Thyroid gland (tissue), 4 donors: ENCODE results near the gene SGIP1. TPM values are rescaled to one million over a fixed set of nuclear protein-coding genes. Genes with fewer than 3 reads are reported as not detected.

Experiments
- DNase-seq, 2 donors: peaks; one replicate each; pipeline ENCODE4 v3.0.0-alpha.2; 2019
- H3K27ac ChIP-seq, 3 donors: fragments of 200-600 bp; sonication (generic); 1 replicate in 2 of 3; 2 replicates in 1 of 3; pipeline ENCODE4 v1.5.1; 2016 to 2019; ENCODE audit warnings: mild to moderate bottlenecking in 1 of 3, moderate library complexity in 1 of 3
- H3K27me3 ChIP-seq: fragments of 200-600 bp; sonication (generic); one replicate; pipeline ENCODE4 v1.5.1; 2019
- H3K36me3 ChIP-seq, 2 donors: fragments of 200-600 bp; sonication (generic); one replicate each; pipeline ENCODE4 v1.5.1; 2016 to 2019
- H3K4me1 ChIP-seq, 2 donors: fragments of 200-600 bp; sonication (generic); one replicate each; pipeline ENCODE4 v1.5.1; 2017 to 2019
- H3K4me3 ChIP-seq, 3 donors: fragments of 200-600 bp; sonication (generic); replicated peaks in 1 of 3; 1 replicate in 2 of 3; 2 replicates in 1 of 3; pipeline ENCODE4 v1.5.1; 2016; ENCODE audit warnings: mild to moderate bottlenecking in 1 of 3
- H3K9me3 ChIP-seq: fragments of 200-600 bp; sonication (generic); one replicate; pipeline ENCODE4 v1.5.1; 2017
- CTCF ChIP-seq, 6 experiments: fragments of 200-600 bp in 3 of 6; fragments of 450-650 bp in 3 of 6; sonication (generic) in 3 of 6; IDR thresholded peaks; one replicate each; pipeline ENCODE4 v1.5.1; 2016 to 2019; ENCODE audit warnings: antibody characterized with exemption in 6 of 6, mild to moderate bottlenecking in 2 of 6, inconsistent platforms in 1 of 6, moderate library complexity in 1 of 6
- POLR2A ChIP-seq, 2 donors: fragments of 450-650 bp; IDR thresholded peaks; one replicate each; pipeline ENCODE4 v1.6.1; 2017; ENCODE audit warnings: antibody characterized with exemption in 2 of 2, mild to moderate bottlenecking in 2 of 2, moderate library complexity in 1 of 2
- WGBS, 2 donors: methylation state at CpG; one replicate each; pipeline ENCODE4 v1.1.5; 2017; 5-methylcytosine and 5-hydroxymethylcytosine counted together
- intact Hi-C: fragments of 100-400 bp; cut with DNase I; formaldehyde crosslinking; loops from one replicate; pipeline ENCODE4 v1.15.1; 2023
- total RNA-seq, 4 donors: library from RNA; depleted of rRNA; stranded (reverse); fragments of >200 nt; gene quantifications; one replicate each; pipeline ENCODE4 v1.2.3, GENCODE V29; 2016

Gene SGIP1
- total RNA-seq, 4 donors from 2014 or later, result 18.7 to 25.6 (median 22.4) TPM

GRCh38 chr1:66752000-66752592, 218.1 kb downstream of the SGIP1 start, which contains the start of gene DYNLT5:
Gene DYNLT5, plus strand, starts transcription at chr1:66752459. Its CDS starts 2,200 bp downstream, at chr1:66754659.
- WGBS, 2 donors, result 14 to 24% methylated on average over 14 to 21 of the region's 35 CpGs
- peak within 1 kb of the TSS in 1 of 3 donors; percentile 14 for H3K4me3 ChIP-seq
- H3K4me1 ChIP-seq, result peaks cover 6 to 11% of the 10 kb centered on the region in 2 donors
- H3K27ac ChIP-seq, result no peak within 1 kb of the TSS
- peak; percentile 18 to 33 for DNase-seq
- no peaks in the 10 kb centered on the region for H3K9me3 ChIP-seq
- intact Hi-C loops, result no loop called here
- TF ChIP-seq POLR2A (IDR thresholded peaks at IDR 0.05) (no peak), CTCF (IDR thresholded peaks at IDR 0.05) (no peak)
- no peaks in the 10 kb centered on the region for H3K36me3 ChIP-seq
- H3K27me3 ChIP-seq, result no peaks in the 10 kb centered on the region

GRCh38 chr1:66752671-66753371, 218.9 kb downstream of the SGIP1 start:
- Histone ChIP-seq H3K4me1 (peaks cover 6 to 11% of the 10 kb centered on the region in 2 donors), H3K9me3 (no peaks in the 10 kb centered on the region), H3K4me3 (peak overlapping the region in 1 of 3 donors; percentile 14), H3K27me3 (no peaks in the 10 kb centered on the region), H3K27ac (no peak overlapping the region), H3K36me3 (no peaks in the 10 kb centered on the region)
- 45 to 51% methylated on average over 17 of the region's 18 CpGs for WGBS, 2 donors
- DNase-seq, result no peak
- no peak for TF ChIP-seq POLR2A (IDR thresholded peaks at IDR 0.05)
- no peak for TF ChIP-seq CTCF (IDR thresholded peaks at IDR 0.05)
- intact Hi-C loops, result no loop called here

- Histone ChIP-seq H3K9me3 (no peaks in the 10 kb centered on the region), H3K4me3 (no peak overlapping the region), H3K4me1 (peaks cover 0 to 1% of the 10 kb centered on the region in 2 donors), H3K36me3 (no peaks in the 10 kb centered on the region), H3K27ac (no peak overlapping the region), H3K27me3 (no peaks in the 10 kb centered on the region)
- TF ChIP-seq CTCF (IDR thresholded peaks at IDR 0.05) (no peak), POLR2A (IDR thresholded peaks at IDR 0.05) (no peak)
- 80 to 89% methylated on average over 6 of the region's 6 CpGs for WGBS, 2 donors
- DNase-seq, result no peak
- intact Hi-C loops, result no loop called here
Measured at GRCh38 chr1:66757722-66758240, 223.8 kb downstream of the SGIP1 start.

DNA sequence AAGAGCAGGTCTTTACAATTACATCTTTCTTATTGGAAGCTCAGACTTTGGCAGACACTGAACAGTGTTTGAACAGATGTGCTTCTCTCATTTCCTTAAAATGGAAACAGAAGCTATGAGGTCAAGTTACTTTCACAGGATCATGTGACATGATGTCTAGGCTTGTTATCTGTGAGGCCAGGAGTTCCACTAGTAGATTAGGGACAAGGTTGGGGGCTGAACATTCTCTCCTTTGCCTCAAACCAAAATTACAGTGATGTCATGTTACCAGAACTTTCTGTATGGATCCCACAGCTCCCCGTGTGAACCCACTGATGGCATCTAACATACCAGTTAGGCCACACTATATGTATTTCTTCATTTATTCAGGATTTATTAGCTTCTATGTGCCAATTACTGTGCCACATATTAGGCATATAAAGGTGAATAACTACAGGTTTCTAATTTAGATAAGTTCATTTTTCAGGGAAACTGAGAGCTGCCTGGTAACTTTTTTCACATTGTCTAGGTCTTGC, 224.3 kb downstream of the SGIP1 start:
- Histone ChIP-seq H3K4me1 (no peaks in the 10 kb centered on the region), H3K27me3 (no peaks in the 10 kb centered on the region), H3K27ac (no peak overlapping the region), H3K9me3 (no peaks in the 10 kb centered on the region), H3K4me3 (no peak overlapping the region), H3K36me3 (no peaks in the 10 kb centered on the region)
- WGBS, 2 donors, result 77 to 81% methylated on average over 1 of the region's 1 CpG
- TF ChIP-seq POLR2A (IDR thresholded peaks at IDR 0.05) (no peak), CTCF (IDR thresholded peaks at IDR 0.05) (no peak)
- intact Hi-C loops, result no loop called here
- DNase-seq, result no peak

GRCh38 chr1:66760506-66760905, 226.6 kb downstream of the SGIP1 start:
- intact Hi-C loops, result loop anchor here (5.0 kb wide), 1 partner anchor 387 kb away; no protein-coding TSS in a partner anchor
- Histone ChIP-seq H3K27ac (no peak overlapping the region), H3K9me3 (no peaks in the 10 kb centered on the region), H3K4me1 (no peaks in the 10 kb centered on the region), H3K4me3 (no peak overlapping the region), H3K36me3 (no peaks in the 10 kb centered on the region), H3K27me3 (no peaks in the 10 kb centered on the region)
- 83 to 97% methylated on average over 1 of the region's 1 CpG for WGBS, 2 donors
- TF ChIP-seq POLR2A (IDR thresholded peaks at IDR 0.05) (no peak), CTCF (IDR thresholded peaks at IDR 0.05) (no peak)
- DNase-seq, result no peak
